ENCODE results near the gene WDR54.
A peak's percentile ranks its signal among the peaks of the same experiment; 100 is the strongest.
"Not testable (repeated sequence)": the region's sequence is repeated elsewhere in the genome, so short reads cannot be mapped to it uniquely, and the experiment has no call there.

Gene WDR54

GRCh38 chr2:74441690-74442482 lies 20.4 kb downstream of the WDR54 start, which contains the start of gene RTKN:
Gene RTKN (minus strand): TSS chr2:74441937. CDS start chr2:74441816, 121 bp downstream.
- peak within 1 kb of the TSS in 1 of 2 experiments; percentile 80 for H3K4ac ChIP-seq (ENCODE audit: low read depth in 1 of 2, low read length in 2 of 2)
- H3K14ac ChIP-seq (ENCODE audit: low read length in 2 of 2) = no peak within 1 kb of the TSS
- no peaks in the 10 kb centered on the region for H3K36me3 ChIP-seq (ENCODE audit: control insufficient read depth in 1 of 2, insufficient read depth in 2 of 2, low read depth in 1 of 2, low read length in 2 of 2)
- H3K9me3 ChIP-seq (ENCODE audit: control insufficient read depth, low read length) = no peaks in the 10 kb centered on the region
- peak within 1 kb of the TSS; percentile 57 for H2BK120ac ChIP-seq (ENCODE audit: low read depth, low read length)
- peaks cover 14% of the 10 kb centered on the region for H3K79me1 ChIP-seq (replicated peaks; ENCODE audit: low read length, poor library complexity, severe bottlenecking)
- peak within 1 kb of the TSS; percentile 89 for H3K27ac ChIP-seq (ENCODE audit: low read length, poor library complexity, severe bottlenecking)
- H3K4me3 ChIP-seq (ENCODE audit: insufficient read depth in 1 of 2, low read depth in 1 of 2, low read length in 2 of 2) = peak within 1 kb of the TSS; percentile 56 to 84
- no peak for DNase-seq
- H2BK15ac ChIP-seq (ENCODE audit: low read depth, poor library complexity, severe bottlenecking) = peak within 1 kb of the TSS; percentile 54
- peak within 1 kb of the TSS in 1 of 2 experiments; percentile 2 for H3K23ac ChIP-seq (ENCODE audit: low read length in 2 of 2)
- no peak within 1 kb of the TSS for H2AK5ac ChIP-seq (ENCODE audit: low read length, severe bottlenecking)
- H2AFZ ChIP-seq (ENCODE audit: low read depth, low read length) = no peak within 1 kb of the TSS
- H3K18ac ChIP-seq (ENCODE audit: low read depth in 1 of 2, low read length in 2 of 2) = peak within 1 kb of the TSS; percentile 31 to 72
- H3K9ac ChIP-seq (ENCODE audit: low read length) = peak within 1 kb of the TSS; percentile 88
- peaks cover 0 to 12% of the 10 kb centered on the region in 2 experiments for H3K27me3 ChIP-seq (ENCODE audit: control insufficient read depth in 1 of 2, insufficient read depth in 1 of 2, low read length in 2 of 2)
- H3K4me2 ChIP-seq (ENCODE audit: low read length, poor library complexity, severe bottlenecking) = peak within 1 kb of the TSS; percentile 82
- peak within 1 kb of the TSS; percentile 91 for H4K8ac ChIP-seq (ENCODE audit: low read length)
- peak within 1 kb of the TSS; percentile 49 to 70 for H2BK12ac ChIP-seq (ENCODE audit: low read length in 2 of 2)
- peaks cover 29% of the 10 kb centered on the region for H3K4me1 ChIP-seq (ENCODE audit: control insufficient read depth, insufficient read depth, low read depth, low read length)
- H4K91ac ChIP-seq (ENCODE audit: low read length) = peak within 1 kb of the TSS; percentile 10
- 9% methylated on average over 49 of the region's 75 CpGs for WGBS
- no peak within 1 kb of the TSS for H2BK5ac ChIP-seq (ENCODE audit: low read depth, low read length, poor library complexity, severe bottlenecking)

- 93% methylated on average over 15 of the region's 16 CpGs for WGBS
- Histone ChIP-seq H3K4me1 (ENCODE audit: control insufficient read depth, insufficient read depth, low read depth, low read length) (peaks cover 31% of the 10 kb centered on the region), H3K27me3 (ENCODE audit: control insufficient read depth in 1 of 2, insufficient read depth in 1 of 2, low read length in 2 of 2) (peaks cover 0 to 12% of the 10 kb centered on the region in 2 experiments), H3K4me3 (ENCODE audit: insufficient read depth in 1 of 2, low read depth in 1 of 2, low read length in 2 of 2) (peak overlapping the region; percentile 56 to 62), H3K4me2 (ENCODE audit: low read length, poor library complexity, severe bottlenecking) (peak overlapping the region; percentile 82), H3K79me1 (replicated peaks; ENCODE audit: low read length, poor library complexity, severe bottlenecking) (peaks cover 11% of the 10 kb centered on the region), H3K9ac (ENCODE audit: low read length) (peak overlapping the region; percentile 38)
- H2BK120ac ChIP-seq (ENCODE audit: low read depth, low read length); H3K18ac ChIP-seq (ENCODE audit: low read depth in 1 of 2, low read length in 2 of 2); H3K36me3 ChIP-seq (ENCODE audit: control insufficient read depth in 1 of 2, insufficient read depth in 2 of 2, low read depth in 1 of 2, low read length in 2 of 2); H3K9me3 ChIP-seq (ENCODE audit: control insufficient read depth, low read length); H3K4ac ChIP-seq (ENCODE audit: low read depth in 1 of 2, low read length in 2 of 2); H2BK12ac ChIP-seq (ENCODE audit: low read length in 2 of 2); H2AK5ac ChIP-seq (ENCODE audit: low read length, severe bottlenecking); H3K23ac ChIP-seq (ENCODE audit: low read length in 2 of 2); H4K91ac ChIP-seq (ENCODE audit: low read length); DNase-seq; H3K14ac ChIP-seq (ENCODE audit: low read length in 2 of 2); H3K27ac ChIP-seq (ENCODE audit: low read length, poor library complexity, severe bottlenecking); H2AFZ ChIP-seq (ENCODE audit: low read depth, low read length); H2BK15ac ChIP-seq (ENCODE audit: low read depth, poor library complexity, severe bottlenecking); H4K8ac ChIP-seq (ENCODE audit: low read length); H2BK5ac ChIP-seq (ENCODE audit: low read depth, low read length, poor library complexity, severe bottlenecking): not testable (repeated sequence)
These were observed 21.2 kb downstream of the WDR54 start for GRCh38 chr2:74442483-74443297.

- Histone ChIP-seq H3K14ac (ENCODE audit: low read length in 2 of 2) (no peak overlapping the region), H3K9ac (ENCODE audit: low read length) (no peak overlapping the region)
- WGBS = 66% methylated on average over 4 of the region's 5 CpGs
These were observed 23.2 kb downstream of the WDR54 start for GRCh38 chr2:74444498-74445318.

More at GRCh38 chr2:74444498-74445318, 23.2 kb downstream of the WDR54 start:
- Histone ChIP-seq H3K4me2 (ENCODE audit: low read length, poor library complexity, severe bottlenecking) (peak overlapping the region; percentile 50), H2BK120ac (ENCODE audit: low read depth, low read length) (no peak overlapping the region), H3K18ac (ENCODE audit: low read depth in 1 of 2, low read length in 2 of 2) (no peak overlapping the region), H3K4ac (ENCODE audit: low read depth in 1 of 2, low read length in 2 of 2) (no peak overlapping the region), H3K9me3 (ENCODE audit: control insufficient read depth, low read length) (no peaks in the 10 kb centered on the region), H3K27me3 (ENCODE audit: control insufficient read depth in 1 of 2, insufficient read depth in 1 of 2, low read length in 2 of 2) (peaks cover 0 to 12% of the 10 kb centered on the region in 2 experiments), H3K79me1 (replicated peaks; ENCODE audit: low read length, poor library complexity, severe bottlenecking) (no peaks in the 10 kb centered on the region), H3K23ac (ENCODE audit: low read length in 2 of 2) (no peak overlapping the region), H2BK15ac (ENCODE audit: low read depth, poor library complexity, severe bottlenecking) (no peak overlapping the region), H4K91ac (ENCODE audit: low read length) (no peak overlapping the region), H3K36me3 (ENCODE audit: control insufficient read depth in 1 of 2, insufficient read depth in 2 of 2, low read depth in 1 of 2, low read length in 2 of 2) (no peaks in the 10 kb centered on the region), H2AK5ac (ENCODE audit: low read length, severe bottlenecking) (no peak overlapping the region), H2BK5ac (ENCODE audit: low read depth, low read length, poor library complexity, severe bottlenecking) (no peak overlapping the region), H3K4me3 (ENCODE audit: insufficient read depth in 1 of 2, low read depth in 1 of 2, low read length in 2 of 2) (no peak overlapping the region), H3K4me1 (ENCODE audit: control insufficient read depth, insufficient read depth, low read depth, low read length) (peaks cover 20% of the 10 kb centered on the region), H4K8ac (ENCODE audit: low read length) (no peak overlapping the region), H2AFZ (ENCODE audit: low read depth, low read length) (no peak overlapping the region), H3K27ac (ENCODE audit: low read length, poor library complexity, severe bottlenecking) (peak overlapping the region; percentile 14), H2BK12ac (ENCODE audit: low read length in 2 of 2) (no peak overlapping the region)
- no peak for DNase-seq
